Activated naive CD4-positive, alpha-beta T cell treated with anti-CD3 and anti-CD28 coated beads for 36 hours (primary cell): ENCODE data around the gene FTCD. TPM values are rescaled to one million over a fixed set of nuclear protein-coding genes. Genes with fewer than 3 reads are reported as not detected.
"Not testable (repeated sequence)": the region's sequence is repeated elsewhere in the genome, so short reads cannot be mapped to it uniquely, and the experiment has no call there.

Source experiments
- CTCF ChIA-PET: fragments of 350-600 bp; sonication (Branson Sonifier 250); formaldehyde crosslinking; loops from one replicate; lab custom pipeline; 2021; ENCODE audit warnings: antibody characterized with exemption; lab: Charles Lee
- DNase-seq: peaks from one replicate; pipeline ENCODE4 v3.0.0-alpha.2; 2020
- H3K27ac Mint-ChIP-seq: one replicate; pipeline ENCODE4 v1.8.0; 2021; ENCODE audit warnings: mild to moderate bottlenecking, mixed read lengths
- H3K27me3 Mint-ChIP-seq: one replicate; pipeline ENCODE4 v1.8.0; 2021; ENCODE audit warnings: low read depth, mixed read lengths
- H3K36me3 Mint-ChIP-seq: one replicate; pipeline ENCODE4 v1.8.0; 2021; ENCODE audit warnings: low read depth, mixed read lengths
- H3K4me1 Mint-ChIP-seq: one replicate; pipeline ENCODE4 v1.8.0; 2021; ENCODE audit warnings: low read depth, mixed read lengths
- H3K4me3 Mint-ChIP-seq: one replicate; pipeline ENCODE4 v1.8.0; 2021; ENCODE audit warnings: mild to moderate bottlenecking, moderate library complexity, mixed read lengths
- H3K9me3 Mint-ChIP-seq: one replicate; pipeline ENCODE4 v1.8.0; 2021; ENCODE audit warnings: mixed read lengths
- intact Hi-C: fragments of 100-400 bp; cut with micrococcal nuclease; formaldehyde crosslinking; loops from one replicate; pipeline ENCODE4 v1.15.1; 2023
- total RNA-seq, 2 experiments: library from RNA; stranded (reverse); gene quantifications; one replicate each; pipeline ENCODE4 v1.2.3, GENCODE V29; 2021

Gene FTCD
- total RNA-seq, 2 experiments from 2014 or later, result not detected

- CTCF ChIA-PET, result no interaction called here
- no peak overlapping the region for H3K27ac Mint-ChIP-seq
- DNase-seq, result no peak
Measured at GRCh38 chr21:46108827-46109312, 46.5 kb downstream of the FTCD start.

GRCh38 chr21:46107376-46107775 is 48.0 kb downstream of the FTCD start:
- DNase-seq, H3K36me3 Mint-ChIP-seq, H3K4me1 Mint-ChIP-seq, intact Hi-C loops, H3K27me3 Mint-ChIP-seq, H3K4me3 Mint-ChIP-seq, H3K27ac Mint-ChIP-seq, CTCF ChIA-PET: not testable (repeated sequence)
- H3K9me3 Mint-ChIP-seq, result peaks cover 26% of the 10 kb centered on the region

More at GRCh38 chr21:46108827-46109312, 46.5 kb downstream of the FTCD start:
- peaks cover 4% of the 10 kb centered on the region for H3K36me3 Mint-ChIP-seq
- no peaks in the 10 kb centered on the region for H3K27me3 Mint-ChIP-seq
- peaks cover 17% of the 10 kb centered on the region for H3K9me3 Mint-ChIP-seq
- no peak overlapping the region for H3K4me3 Mint-ChIP-seq
- intact Hi-C loops, result no loop called here
- H3K4me1 Mint-ChIP-seq, result no peaks in the 10 kb centered on the region

GRCh38 chr21:46104104-46104503 is 51.3 kb downstream of the FTCD start:
- intact Hi-C loops, result no loop called here
- CTCF ChIA-PET, result interaction anchor here (0.7 kb wide), 1 partner anchor 178 kb away, joined by 4 read pairs; no protein-coding TSS in a partner anchor
- no peak for DNase-seq
- H3K36me3 Mint-ChIP-seq, result peaks cover 6% of the 10 kb centered on the region
- H3K9me3 Mint-ChIP-seq, result peaks cover 28% of the 10 kb centered on the region
- H3K4me1 Mint-ChIP-seq, result no peaks in the 10 kb centered on the region
- no peak overlapping the region for H3K27ac Mint-ChIP-seq
- H3K4me3 Mint-ChIP-seq, result no peak overlapping the region
- peaks cover 22% of the 10 kb centered on the region for H3K27me3 Mint-ChIP-seq

- H3K4me3 Mint-ChIP-seq, result no peak overlapping the region
- intact Hi-C loops, result no loop called here
- no peak overlapping the region for H3K27ac Mint-ChIP-seq
- no peak for DNase-seq
- peaks cover 24% of the 10 kb centered on the region for H3K27me3 Mint-ChIP-seq
- H3K36me3 Mint-ChIP-seq, result peaks cover 4% of the 10 kb centered on the region
- CTCF ChIA-PET, result no interaction called here
- no peaks in the 10 kb centered on the region for H3K4me1 Mint-ChIP-seq
- H3K9me3 Mint-ChIP-seq, result peaks cover 14% of the 10 kb centered on the region
Measured at GRCh38 chr21:46100906-46101305, 54.5 kb downstream of the FTCD start.

- H3K4me3 Mint-ChIP-seq, result no peak overlapping the region
- H3K36me3 Mint-ChIP-seq, result peaks cover 4% of the 10 kb centered on the region
- peaks cover 24% of the 10 kb centered on the region for H3K27me3 Mint-ChIP-seq
- H3K27ac Mint-ChIP-seq, result no peak overlapping the region
- H3K9me3 Mint-ChIP-seq, result peaks cover 14% of the 10 kb centered on the region
- CTCF ChIA-PET, result no interaction called here
- DNase-seq, result no peak
- intact Hi-C loops, result no loop called here
- H3K4me1 Mint-ChIP-seq, result no peaks in the 10 kb centered on the region
Measured at GRCh38 chr21:46100426-46100825, 55.0 kb downstream of the FTCD start.

GRCh38 chr21:46100020-46100419 is 55.4 kb downstream of the FTCD start:
- intact Hi-C loops, result no loop called here
- Mint-ChIP-seq H3K4me3 (no peak overlapping the region), H3K27ac (no peak overlapping the region), H3K4me1 (no peaks in the 10 kb centered on the region), H3K9me3 (peaks cover 14% of the 10 kb centered on the region), H3K36me3 (peaks cover 4% of the 10 kb centered on the region), H3K27me3 (peaks cover 24% of the 10 kb centered on the region)
- CTCF ChIA-PET, result interaction anchor here (1.6 kb wide), 1 partner anchor 43 kb away, joined by 5 read pairs; no protein-coding TSS in a partner anchor
- DNase-seq, result no peak

GRCh38 chr21:46099476-46099875 is 55.9 kb downstream of the FTCD start:
- H3K36me3 Mint-ChIP-seq, result peaks cover 4% of the 10 kb centered on the region
- no peaks in the 10 kb centered on the region for H3K4me1 Mint-ChIP-seq
- intact Hi-C loops, result no loop called here
- peaks cover 24% of the 10 kb centered on the region for H3K27me3 Mint-ChIP-seq
- no peak overlapping the region for H3K4me3 Mint-ChIP-seq
- no peak for DNase-seq
- H3K27ac Mint-ChIP-seq, result no peak overlapping the region
- CTCF ChIA-PET, result interaction anchor here (1.4 to 1.6 kb wide), 2 partner anchors 44 to 126 kb away, joined by 4 to 5 read pairs; no protein-coding TSS in a partner anchor
- H3K9me3 Mint-ChIP-seq, result peaks cover 14% of the 10 kb centered on the region

- no peak for DNase-seq
- CTCF ChIA-PET, result interaction anchor here (1.4 to 1.6 kb wide), 2 partner anchors 45 to 125 kb away, joined by 4 to 5 read pairs; no protein-coding TSS in a partner anchor
- H3K4me1 Mint-ChIP-seq, result no peaks in the 10 kb centered on the region
Measured at GRCh38 chr21:46098303-46099141, 56.9 kb downstream of the FTCD start.

GRCh38 chr21:46097336-46098293 is 57.8 kb downstream of the FTCD start, which contains the start of gene COL6A2:
TSS of gene COL6A2 (plus strand) at chr21:46098112.
- peak; percentile 63 for DNase-seq
- Mint-ChIP-seq H3K36me3 (no peaks in the 10 kb centered on the region), H3K27me3 (peaks cover 19% of the 10 kb centered on the region), H3K4me1 (no peaks in the 10 kb centered on the region), H3K27ac (no peak within 1 kb of the TSS), H3K9me3 (peaks cover 4% of the 10 kb centered on the region), H3K4me3 (peak within 1 kb of the TSS; percentile 58)
- intact Hi-C loops, result loop anchor here (1.0 kb wide), 2 partner anchors 47 to 124 kb away; no protein-coding TSS in a partner anchor
- CTCF ChIA-PET, result interaction anchor here (1.0 to 1.4 kb wide), 2 partner anchors 124 to 128 kb away, joined by 4 read pairs; no protein-coding TSS in a partner anchor

More at GRCh38 chr21:46098303-46099141, 56.9 kb downstream of the FTCD start:
- Mint-ChIP-seq H3K27ac (no peak overlapping the region), H3K36me3 (peaks cover 3% of the 10 kb centered on the region), H3K9me3 (peaks cover 9% of the 10 kb centered on the region), H3K27me3 (peaks cover 21% of the 10 kb centered on the region), H3K4me3 (peak overlapping the region; percentile 58)
- intact Hi-C loops, result loop anchor here (1.0 kb wide), 2 partner anchors 46 to 125 kb away; no protein-coding TSS in a partner anchor

- no peaks in the 10 kb centered on the region for H3K4me1 Mint-ChIP-seq
- no peak overlapping the region for H3K27ac Mint-ChIP-seq
- H3K4me3 Mint-ChIP-seq, result peak overlapping the region; percentile 42
- no peaks in the 10 kb centered on the region for H3K9me3 Mint-ChIP-seq
- intact Hi-C loops, result no loop called here
- H3K27me3 Mint-ChIP-seq, result peaks cover 13% of the 10 kb centered on the region
- H3K36me3 Mint-ChIP-seq, result no peaks in the 10 kb centered on the region
- CTCF ChIA-PET, result interaction anchor here (1.0 kb wide), 1 partner anchor 127 kb away, joined by 4 read pairs; no protein-coding TSS in a partner anchor
- DNase-seq, result no peak
Measured at GRCh38 chr21:46096596-46097335, 58.6 kb downstream of the FTCD start.

GRCh38 chr21:46095814-46096595 is 59.4 kb downstream of the FTCD start:
- H3K4me3 Mint-ChIP-seq, result no peak overlapping the region
- CTCF ChIA-PET, result no interaction called here
- intact Hi-C loops, result no loop called here
- peaks cover 2% of the 10 kb centered on the region for H3K9me3 Mint-ChIP-seq
- H3K36me3 Mint-ChIP-seq, result no peaks in the 10 kb centered on the region
- H3K4me1 Mint-ChIP-seq, result no peaks in the 10 kb centered on the region
- H3K27ac Mint-ChIP-seq, result no peak overlapping the region
- DNase-seq, result no peak
- H3K27me3 Mint-ChIP-seq, result peaks cover 7% of the 10 kb centered on the region
